ENCODE results near the gene DMD. TPM values are rescaled to one million over a fixed set of nuclear protein-coding genes. Genes with fewer than 3 reads are reported as not detected.
A peak's percentile ranks its signal among the peaks of the same experiment; 100 is the strongest.
"Not testable (repeated sequence)": the region's sequence is repeated elsewhere in the genome, so short reads cannot be mapped to it uniquely, and the experiment has no call there.

DMD gene
- total RNA-seq, 2 donors from 2014 or later, result 10.0 to 28.8 TPM

DNA sequence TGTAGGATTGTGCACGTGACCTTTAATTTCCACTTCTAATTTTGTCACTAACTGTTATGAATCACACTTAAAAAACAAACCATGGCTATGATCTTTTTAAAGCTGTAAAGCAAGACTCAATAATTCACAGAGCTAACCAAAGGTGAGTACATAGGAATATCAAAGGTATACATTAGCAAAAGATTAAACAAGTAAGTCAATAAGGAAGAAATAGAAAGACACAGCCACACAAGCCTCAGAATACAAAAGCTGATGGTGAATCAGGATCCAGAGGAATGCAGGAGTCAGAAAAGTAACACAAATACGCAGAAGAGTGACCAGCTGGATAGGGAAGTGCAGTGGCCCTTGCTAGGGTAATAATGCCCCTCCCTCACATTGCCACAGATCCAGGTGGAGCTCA, 943.6 kb downstream of the DMD start:
- intact Hi-C loops (cut with DNase I, micrococcal nuclease), result no loop called here
- no peak for DNase-seq
- peak; percentile 93 for ATAC-seq

DNA sequence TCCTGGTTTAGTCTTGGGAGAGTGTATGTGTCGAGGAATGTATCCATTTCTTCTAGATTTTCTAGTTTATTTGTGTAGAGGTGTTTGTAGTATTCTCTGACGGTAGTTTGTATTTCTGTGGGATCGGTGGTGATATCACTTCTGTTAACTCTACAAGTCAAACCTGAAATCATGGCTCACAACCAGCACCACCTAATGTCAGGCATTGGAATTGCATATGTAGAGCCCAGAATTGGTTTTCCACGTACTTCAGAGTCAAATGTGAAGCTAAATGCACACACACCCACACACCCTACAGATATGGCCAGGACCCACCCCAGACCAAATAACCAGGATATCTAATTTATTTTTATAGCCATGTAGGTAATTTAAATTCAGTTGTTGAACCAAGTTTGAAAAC, 964.7 kb downstream of the DMD start:
- DNase-seq; intact Hi-C loops (cut with DNase I, micrococcal nuclease): not testable (repeated sequence)
- peak; percentile 42 for ATAC-seq

GRCh38 chrX:32195611-32196010, 1015.7 kb downstream of the DMD start:
- DNase-seq (no peak), ATAC-seq (no peak)
- intact Hi-C loops (cut with DNase I, micrococcal nuclease), result no loop called here

DNA sequence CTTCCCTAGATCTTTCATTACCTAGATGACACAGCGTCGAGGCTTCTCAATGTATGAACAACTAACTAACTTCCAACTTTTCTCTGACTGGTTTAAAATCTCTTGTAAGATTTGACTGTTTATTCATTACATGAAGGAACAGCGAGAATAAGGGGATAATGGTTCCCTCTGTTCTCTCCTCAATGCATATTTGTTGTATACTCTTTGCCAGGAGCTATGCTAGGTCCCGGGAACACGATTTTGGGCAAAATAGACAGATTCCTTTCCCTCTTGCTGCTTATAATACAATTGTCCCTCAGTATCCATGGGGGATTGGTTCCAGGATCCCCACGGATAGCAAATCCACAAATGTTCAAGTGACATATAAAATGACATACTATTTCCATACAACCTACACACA, 1020.0 kb downstream of the DMD start:
- intact Hi-C loops (cut with DNase I, micrococcal nuclease), result no loop called here
- no peak for DNase-seq
- no peak for ATAC-seq

GRCh38 chrX:32185160-32185559, 1026.2 kb downstream of the DMD start:
- DNase-seq, result no peak
- intact Hi-C loops (cut with DNase I, micrococcal nuclease), result no loop called here
- no peak for ATAC-seq

DNA sequence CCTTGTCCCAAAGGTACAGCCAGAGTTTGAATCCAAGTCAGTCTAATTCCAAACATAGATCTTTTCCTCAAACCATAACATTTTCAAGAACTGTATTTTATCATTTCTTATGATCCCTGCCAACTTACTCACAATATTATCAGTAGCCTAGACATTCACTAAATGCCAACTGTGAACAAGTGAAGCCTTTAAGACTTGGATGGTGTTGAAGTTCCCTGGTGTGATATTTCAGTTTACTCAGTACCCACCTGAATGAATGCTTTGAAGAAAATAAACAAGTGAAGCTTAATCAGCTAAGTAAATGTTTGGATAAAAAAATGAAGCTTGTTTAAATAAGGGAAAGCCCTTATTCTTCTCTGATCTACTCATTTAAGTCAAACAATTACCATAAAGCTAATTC, 1028.3 kb downstream of the DMD start:
- no peak for ATAC-seq
- intact Hi-C loops (cut with DNase I, micrococcal nuclease), result no loop called here
- DNase-seq, result no peak

GRCh38 chrX:32176510-32176909, 1034.8 kb downstream of the DMD start:
- no peak for DNase-seq
- intact Hi-C loops (cut with DNase I, micrococcal nuclease), result no loop called here
- no peak for ATAC-seq

DNA sequence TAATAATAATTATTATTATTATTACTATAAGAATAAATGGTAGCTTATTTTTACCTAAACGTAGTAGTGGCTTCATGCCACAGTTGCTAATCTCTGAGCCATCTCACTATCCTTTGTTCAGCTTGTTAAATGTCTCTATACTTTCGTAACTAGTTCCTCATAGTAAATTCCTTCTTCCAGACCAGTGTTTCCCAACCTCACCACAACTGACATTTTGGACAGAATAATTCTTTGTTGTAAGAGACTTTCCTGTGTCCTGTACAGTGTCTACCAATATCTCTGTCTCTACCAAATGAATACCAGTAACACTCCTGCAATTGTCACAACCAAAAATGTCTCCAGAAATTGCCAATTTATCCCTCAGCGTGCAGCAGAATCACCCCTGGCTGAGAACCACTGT, 1040.9 kb downstream of the DMD start:
- intact Hi-C loops (cut with DNase I, micrococcal nuclease), result no loop called here
- ATAC-seq (no peak), DNase-seq (no peak)

- no peak for ATAC-seq
- intact Hi-C loops (cut with DNase I, micrococcal nuclease), result no loop called here
- no peak for DNase-seq
Measured at GRCh38 chrX:32155044-32155638, 1056.2 kb downstream of the DMD start.

- DNase-seq, result no peak
- intact Hi-C loops (cut with DNase I, micrococcal nuclease), result no loop called here
- ATAC-seq, result no peak
Measured at GRCh38 chrX:32153585-32153984, 1057.8 kb downstream of the DMD start.

DNA sequence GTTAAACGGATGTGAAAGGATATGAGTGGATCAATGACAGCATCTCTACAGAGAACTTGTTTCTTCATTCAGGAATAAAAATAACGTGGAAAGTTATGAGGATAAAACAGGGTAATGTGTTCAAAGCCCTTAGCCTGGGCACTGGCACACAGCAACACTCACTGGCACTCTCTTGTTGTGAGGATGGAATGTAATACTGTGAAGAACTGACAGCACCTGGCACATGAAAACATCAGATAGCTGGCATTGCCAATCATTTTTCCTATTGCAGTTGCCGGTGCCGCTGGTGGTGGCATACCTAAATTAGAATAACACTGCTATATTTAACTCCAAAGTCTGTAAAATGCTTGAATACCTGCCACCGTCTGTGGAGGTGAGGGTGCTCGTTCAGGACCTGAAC, 1061.2 kb downstream of the DMD start:
- intact Hi-C loops (cut with DNase I, micrococcal nuclease), result no loop called here
- no peak for DNase-seq
- no peak for ATAC-seq

DNA sequence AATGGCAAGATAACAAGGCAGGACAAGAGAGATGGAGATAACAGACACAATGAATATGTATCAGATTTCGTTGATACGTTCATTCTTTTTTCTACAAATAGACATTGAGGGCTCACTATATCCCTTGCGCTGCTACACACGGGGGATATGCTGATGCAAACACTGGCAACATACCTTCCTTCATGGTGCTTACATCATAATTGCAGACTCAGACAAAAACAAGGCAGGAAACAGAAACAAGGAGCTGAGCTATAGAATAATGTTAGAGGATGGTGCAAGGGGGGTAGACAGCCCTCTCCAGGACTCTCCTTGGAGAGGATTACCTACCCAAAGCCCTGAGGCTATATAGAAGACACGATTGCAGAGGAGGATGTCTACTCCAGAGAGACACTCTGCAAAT, 1069.5 kb downstream of the DMD start:
- DNase-seq (no peak), ATAC-seq (no peak)
- intact Hi-C loops (cut with DNase I, micrococcal nuclease), result no loop called here

DNA sequence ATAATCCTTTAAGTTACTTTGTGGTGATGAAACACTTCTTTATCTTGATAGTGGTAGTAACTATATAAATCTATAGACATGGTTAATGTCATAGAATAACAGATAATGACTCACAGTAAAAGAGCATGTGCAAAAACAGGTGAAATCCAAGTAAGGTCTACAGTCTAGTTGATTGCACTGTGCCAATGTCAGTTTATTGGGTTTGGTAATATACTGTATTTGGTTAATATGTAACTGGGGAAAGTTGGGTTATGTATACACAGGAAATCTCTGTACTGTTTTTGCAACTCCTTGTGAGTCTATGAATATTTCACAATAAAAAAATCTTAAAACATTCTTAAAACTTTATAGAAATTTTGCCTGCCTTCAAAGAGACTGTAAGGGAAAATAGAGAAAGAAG, 1071.9 kb downstream of the DMD start:
- ATAC-seq, result peak; percentile 88
- intact Hi-C loops (cut with DNase I, micrococcal nuclease), result no loop called here
- DNase-seq, result no peak

DNA sequence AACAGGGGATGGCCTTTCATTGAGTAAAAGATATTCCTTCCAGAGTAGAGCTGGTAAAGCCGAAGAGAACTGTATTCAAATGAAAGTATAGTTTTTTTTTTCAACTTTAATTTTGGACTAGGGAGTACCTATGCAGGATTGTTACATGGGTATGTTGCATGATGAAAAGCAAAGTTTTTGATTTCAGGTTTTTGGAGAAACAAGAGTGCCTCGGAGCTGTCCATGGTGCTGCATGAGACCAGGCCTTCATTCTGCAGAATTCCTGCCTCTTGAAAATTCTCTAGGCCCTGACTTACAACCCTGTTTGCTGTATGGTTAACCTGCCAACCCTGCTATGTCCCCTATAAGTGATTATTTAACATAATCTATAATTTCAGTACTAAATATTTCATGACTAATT, 1073.8 kb downstream of the DMD start:
- ATAC-seq (no peak), DNase-seq (peak in 1 of 2 donors; percentile 11)
- intact Hi-C loops (cut with DNase I, micrococcal nuclease), result no loop called here

DNA sequence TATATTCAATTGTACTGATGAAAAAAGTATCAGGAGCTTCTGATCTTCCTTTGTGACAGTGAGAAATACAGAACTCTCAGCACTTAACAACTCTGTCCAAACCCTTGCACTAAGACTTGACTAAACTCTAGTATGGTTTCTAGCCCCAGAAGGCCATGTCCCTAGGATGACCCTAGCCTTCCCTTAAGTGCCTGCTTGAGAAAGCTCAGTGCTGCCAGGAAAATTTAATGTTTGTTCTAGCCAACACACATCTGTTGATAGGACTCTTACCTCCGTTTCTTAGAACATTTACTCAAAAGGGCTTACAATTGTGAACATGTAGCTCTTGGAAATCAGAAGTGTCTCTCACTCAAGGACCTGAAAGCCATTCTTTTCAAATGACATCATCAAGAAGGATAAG, 1084.4 kb downstream of the DMD start:
- intact Hi-C loops (cut with DNase I, micrococcal nuclease), result no loop called here
- ATAC-seq, result no peak
- DNase-seq, result no peak

- no peak for ATAC-seq
- intact Hi-C loops (cut with DNase I, micrococcal nuclease), result no loop called here
Measured at GRCh38 chrX:32118832-32119231, 1092.5 kb downstream of the DMD start.

DNA sequence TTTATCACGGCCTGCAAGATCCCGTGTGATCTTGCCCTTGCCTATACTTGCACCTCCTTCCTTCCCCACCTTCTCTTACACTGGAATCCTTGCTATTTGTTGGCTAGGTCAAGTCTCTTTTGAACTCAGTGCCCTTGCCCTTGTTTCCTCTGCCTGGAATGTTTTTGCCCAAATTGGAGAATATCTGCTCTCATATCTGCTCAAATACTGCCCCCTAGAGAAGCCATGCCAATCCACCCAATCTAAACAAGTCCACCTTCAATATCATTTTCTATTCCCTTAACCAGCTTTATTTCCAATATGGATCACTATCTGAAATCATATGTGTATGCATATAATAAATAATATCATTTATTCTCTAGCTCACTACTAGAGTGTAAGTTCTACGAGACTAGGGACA, 1095.3 kb downstream of the DMD start:
- intact Hi-C loops (cut with DNase I, micrococcal nuclease), result no loop called here
- DNase-seq (no peak), ATAC-seq (no peak)

More at GRCh38 chrX:32118832-32119231, 1092.5 kb downstream of the DMD start:
- no peak for DNase-seq

- intact Hi-C loops (cut with DNase I, micrococcal nuclease), result no loop called here
- ATAC-seq (no peak), DNase-seq (no peak)
Measured at GRCh38 chrX:32087663-32088062, 1123.7 kb downstream of the DMD start.

- DNase-seq (no peak), ATAC-seq (no peak)
- intact Hi-C loops (cut with DNase I, micrococcal nuclease), result no loop called here
Measured at GRCh38 chrX:32084757-32085156, 1126.6 kb downstream of the DMD start.

DNA sequence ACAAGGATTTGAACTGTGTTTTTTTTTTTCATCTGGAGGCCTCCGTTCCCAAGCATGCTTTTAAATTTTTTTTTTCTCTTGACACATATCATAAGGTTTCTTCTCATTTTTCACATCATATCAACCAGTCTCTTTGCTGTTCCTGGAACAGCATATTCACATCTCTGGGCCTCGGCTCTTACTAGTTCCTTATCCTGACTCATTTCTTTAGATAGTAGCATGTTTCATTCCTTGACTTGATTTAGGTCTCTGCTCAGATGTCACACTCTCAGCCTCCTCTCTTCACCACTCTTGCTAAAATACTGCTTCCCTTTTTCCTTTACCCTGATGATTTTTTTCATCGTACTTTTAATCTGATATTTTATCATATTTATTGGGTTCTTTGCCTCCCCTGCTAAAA, 1163.1 kb downstream of the DMD start:
- DNase-seq (no peak), ATAC-seq (no peak)
- intact Hi-C loops (cut with DNase I, micrococcal nuclease), result no loop called here

DNA sequence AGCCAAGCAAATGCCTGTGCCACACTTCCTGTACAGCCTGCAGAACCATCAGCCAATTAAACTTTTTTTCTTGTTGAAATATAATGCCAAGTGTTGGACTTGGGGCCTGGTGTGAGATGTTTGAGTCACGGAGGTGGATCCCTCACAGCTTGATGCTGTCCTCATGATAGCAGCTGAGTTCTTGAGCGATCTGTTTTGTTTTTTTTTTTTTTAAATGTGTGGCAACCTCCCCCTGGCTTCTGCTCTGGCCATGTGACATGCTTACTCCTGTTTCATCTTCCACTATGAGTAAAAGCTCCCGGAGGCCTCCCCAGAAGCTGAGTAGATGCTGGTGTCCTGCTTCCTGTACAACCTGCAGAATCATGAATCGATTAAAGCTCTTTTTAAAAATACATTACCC, 1166.2 kb downstream of the DMD start:
- no peak for ATAC-seq
- no peak for DNase-seq
- intact Hi-C loops (cut with DNase I, micrococcal nuclease), result no loop called here

- intact Hi-C loops (cut with DNase I, micrococcal nuclease), result no loop called here
- ATAC-seq, result no peak
- DNase-seq, result no peak
Measured at GRCh38 chrX:32041181-32041580, 1170.2 kb downstream of the DMD start.
